Mammary epithelial cell (primary cell): ENCODE data around the gene DTX1.

Experiments used
- EZH2 ChIP-seq: IDR thresholded peaks from 2 replicates; pipeline ENCODE4 v1.6.1; 2012; ENCODE audit warnings: low read length, inconsistent platforms, borderline replicate concordance
- TF ChIP-seq, protein P1 (sequence below), 2 donors: IDR thresholded peaks in 1 of 2; conservative IDR thresholded peaks in 1 of 2; 2 replicates each; pipeline ENCODE4 v1.5.1; 2011 to 2012; ENCODE audit warnings: inconsistent platforms in 2 of 2, low read length in 2 of 2, mild to moderate bottlenecking in 2 of 2, control low read depth in 1 of 2, low read depth in 1 of 2; ENCODE audit not compliant: insufficient read depth in 1 of 2; ENCODE audit errors: extremely low read depth in 1 of 2

DNA sequence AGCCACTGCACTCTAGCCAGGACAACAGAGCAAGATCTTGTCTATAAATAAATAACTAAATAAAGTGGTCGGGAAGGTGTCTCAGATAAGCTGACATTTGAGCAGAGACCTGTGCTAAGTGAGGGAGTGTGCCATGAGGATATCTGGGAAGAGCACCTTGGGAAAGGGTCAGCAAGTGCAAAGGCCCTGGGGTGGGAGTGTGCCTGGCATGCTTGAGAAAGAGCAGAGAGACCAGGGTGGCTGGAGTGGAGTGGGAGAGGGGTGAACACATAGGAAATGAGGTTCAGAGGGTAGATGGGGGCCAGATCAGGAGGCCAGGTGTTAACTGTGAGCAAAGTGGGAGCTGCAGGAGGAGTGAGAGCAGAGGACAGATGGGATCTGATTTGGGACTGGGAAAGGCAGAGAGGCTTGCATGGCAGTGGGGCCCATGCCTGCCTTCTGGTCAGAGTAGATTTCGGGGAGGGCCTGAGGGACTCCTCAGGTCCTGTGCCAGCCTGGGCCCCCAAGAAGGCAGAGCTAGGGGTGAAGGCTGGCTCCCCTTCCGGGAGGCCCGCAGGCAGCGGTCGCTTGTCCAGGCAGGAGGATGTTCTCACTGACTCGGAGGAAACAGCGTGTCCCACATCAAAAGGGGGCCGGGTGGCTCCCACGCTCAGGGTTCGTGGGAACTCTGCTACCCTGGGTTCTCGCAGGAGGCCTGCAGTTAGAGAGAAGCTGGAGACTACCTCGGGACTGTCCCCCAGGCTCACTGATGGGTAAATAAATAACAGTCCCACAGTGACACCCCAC, 32.6 kb downstream of the DTX1 start:
- no peak for TF ChIP-seq EZH2
- TF ChIP-seq, protein P1, sequence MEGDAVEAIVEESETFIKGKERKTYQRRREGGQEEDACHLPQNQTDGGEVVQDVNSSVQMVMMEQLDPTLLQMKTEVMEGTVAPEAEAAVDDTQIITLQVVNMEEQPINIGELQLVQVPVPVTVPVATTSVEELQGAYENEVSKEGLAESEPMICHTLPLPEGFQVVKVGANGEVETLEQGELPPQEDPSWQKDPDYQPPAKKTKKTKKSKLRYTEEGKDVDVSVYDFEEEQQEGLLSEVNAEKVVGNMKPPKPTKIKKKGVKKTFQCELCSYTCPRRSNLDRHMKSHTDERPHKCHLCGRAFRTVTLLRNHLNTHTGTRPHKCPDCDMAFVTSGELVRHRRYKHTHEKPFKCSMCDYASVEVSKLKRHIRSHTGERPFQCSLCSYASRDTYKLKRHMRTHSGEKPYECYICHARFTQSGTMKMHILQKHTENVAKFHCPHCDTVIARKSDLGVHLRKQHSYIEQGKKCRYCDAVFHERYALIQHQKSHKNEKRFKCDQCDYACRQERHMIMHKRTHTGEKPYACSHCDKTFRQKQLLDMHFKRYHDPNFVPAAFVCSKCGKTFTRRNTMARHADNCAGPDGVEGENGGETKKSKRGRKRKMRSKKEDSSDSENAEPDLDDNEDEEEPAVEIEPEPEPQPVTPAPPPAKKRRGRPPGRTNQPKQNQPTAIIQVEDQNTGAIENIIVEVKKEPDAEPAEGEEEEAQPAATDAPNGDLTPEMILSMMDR (conservative IDR thresholded peaks at IDR 0.05 in 1 of 2, IDR thresholded peaks at IDR 0.05 in 1 of 2; ENCODE audit: extremely low read depth in 1 of 2, insufficient read depth in 1 of 2, low read depth in 1 of 2, low read length in 2 of 2): no peak
